ENCODE measurements around the gene LYPD5. TPM values are rescaled to one million over a fixed set of nuclear protein-coding genes. Genes with fewer than 3 reads are reported as not detected.
"Not testable (repeated sequence)": the region's sequence is repeated elsewhere in the genome, so short reads cannot be mapped to it uniquely, and the experiment has no call there.

The LYPD5 gene, protein sequence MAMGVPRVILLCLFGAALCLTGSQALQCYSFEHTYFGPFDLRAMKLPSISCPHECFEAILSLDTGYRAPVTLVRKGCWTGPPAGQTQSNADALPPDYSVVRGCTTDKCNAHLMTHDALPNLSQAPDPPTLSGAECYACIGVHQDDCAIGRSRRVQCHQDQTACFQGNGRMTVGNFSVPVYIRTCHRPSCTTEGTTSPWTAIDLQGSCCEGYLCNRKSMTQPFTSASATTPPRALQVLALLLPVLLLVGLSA
- total RNA-seq (2014; rRNA removed; shearing (Covaris generic)), result 0.24 and 0.59 TPM in 2 replicates

DNA sequence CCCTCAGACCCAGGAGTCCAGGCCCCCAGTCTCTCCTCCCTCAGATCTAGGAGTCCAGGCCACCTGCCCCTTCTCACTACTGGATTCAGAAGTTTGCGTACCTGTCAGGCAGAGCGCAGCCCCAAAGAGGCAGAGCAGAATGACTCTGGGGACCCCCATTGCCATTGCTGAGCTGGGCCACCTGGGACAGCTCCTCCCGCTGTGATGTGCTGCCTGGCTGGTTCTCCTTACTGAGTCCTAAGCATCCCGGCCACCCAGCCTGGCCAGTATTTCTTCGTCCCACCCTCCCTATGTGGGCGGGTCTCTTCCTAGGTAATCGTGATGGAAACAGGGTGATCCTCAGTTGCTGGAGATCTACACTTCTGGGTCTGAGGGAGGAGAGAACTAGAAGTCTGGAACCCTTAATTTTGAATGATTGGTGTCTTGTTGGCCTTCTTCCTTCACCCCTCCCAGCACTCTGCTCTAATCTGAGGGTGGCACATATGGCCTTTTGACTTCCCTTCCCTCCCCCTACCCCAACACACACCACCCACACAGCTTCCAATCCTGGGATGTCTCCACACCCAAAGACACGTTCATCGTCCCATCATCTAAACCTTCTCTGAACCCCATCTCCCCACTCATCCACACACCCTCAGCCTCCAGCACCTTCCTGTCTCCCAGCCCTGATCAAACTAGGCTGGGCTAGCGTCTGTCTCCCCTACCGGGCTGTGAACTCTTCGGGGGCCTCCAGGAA lies at the start of gene LYPD5:
Gene LYPD5 (minus strand): TSS at position 232 of the 736 bp plus-strand sequence. CDS start 67 bp downstream, at position 165.
- DNase-seq (ENCODE audit: low read depth), result no peak

GRCh38 chr19:43848821-43849220 lies 46.6 kb upstream of the LYPD5 start:
- DNase-seq (ENCODE audit: low read depth), result no peak

GRCh38 chr19:43847884-43848283 lies 45.6 kb upstream of the LYPD5 start:
- DNase-seq (ENCODE audit: low read depth), result no peak

DNA sequence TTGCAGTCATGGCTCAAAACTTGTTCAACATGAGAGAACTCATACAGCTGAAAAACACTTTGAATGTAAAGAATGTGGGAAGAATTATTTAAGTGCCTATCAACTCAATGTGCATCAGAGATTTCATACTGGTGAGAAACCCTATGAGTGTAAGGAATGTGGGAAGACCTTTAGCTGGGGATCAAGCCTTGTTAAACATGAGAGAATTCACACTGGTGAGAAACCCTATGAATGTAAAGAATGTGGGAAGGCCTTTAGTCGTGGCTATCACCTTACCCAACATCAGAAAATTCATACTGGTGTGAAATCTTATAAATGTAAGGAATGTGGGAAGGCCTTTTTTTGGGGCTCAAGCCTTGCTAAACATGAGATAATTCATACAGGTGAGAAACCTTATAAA lies 45.0 kb upstream of the LYPD5 start:
- DNase-seq (ENCODE audit: low read depth), result no peak

DNA sequence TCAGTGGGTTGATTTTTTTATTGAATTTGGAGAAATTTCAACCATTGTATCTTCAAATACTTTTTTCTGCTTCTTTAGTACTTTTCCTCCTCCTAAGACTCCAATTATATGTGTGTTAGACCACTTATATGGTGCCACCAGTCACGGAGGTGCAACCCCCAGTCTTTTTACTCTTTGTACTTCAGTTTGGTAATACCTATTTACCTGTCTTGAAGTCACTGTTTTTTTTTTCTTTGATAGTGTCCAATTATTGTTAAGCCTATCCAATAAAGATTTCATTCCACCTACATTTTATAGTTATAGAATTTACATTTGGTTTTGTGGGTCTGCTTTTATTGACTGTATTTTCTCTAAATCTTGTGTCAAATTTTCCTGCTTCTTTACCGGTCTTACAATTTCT lies 39.8 kb upstream of the LYPD5 start:
- no peak for DNase-seq (ENCODE audit: low read depth)

DNA sequence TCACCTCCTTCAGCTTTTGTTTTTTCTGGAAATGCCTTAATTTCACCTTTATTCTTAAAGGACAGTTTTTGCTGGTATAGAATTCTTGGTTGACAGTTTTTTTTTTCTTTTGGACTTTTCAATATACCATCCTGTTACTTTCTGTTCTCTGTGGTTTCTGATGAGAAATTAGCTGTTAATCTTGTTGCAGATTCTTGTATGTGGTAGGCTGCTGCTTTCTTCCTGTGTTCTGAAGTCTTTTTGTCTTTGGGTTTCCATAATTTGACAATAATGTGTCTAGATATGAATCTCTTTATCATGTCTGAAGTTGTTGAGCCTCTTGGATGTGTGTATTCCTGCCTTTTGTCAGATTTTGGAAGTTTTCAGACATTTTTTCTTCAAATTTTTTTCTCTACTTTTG lies 36.9 kb upstream of the LYPD5 start:
- no peak for DNase-seq (ENCODE audit: low read depth)

DNA sequence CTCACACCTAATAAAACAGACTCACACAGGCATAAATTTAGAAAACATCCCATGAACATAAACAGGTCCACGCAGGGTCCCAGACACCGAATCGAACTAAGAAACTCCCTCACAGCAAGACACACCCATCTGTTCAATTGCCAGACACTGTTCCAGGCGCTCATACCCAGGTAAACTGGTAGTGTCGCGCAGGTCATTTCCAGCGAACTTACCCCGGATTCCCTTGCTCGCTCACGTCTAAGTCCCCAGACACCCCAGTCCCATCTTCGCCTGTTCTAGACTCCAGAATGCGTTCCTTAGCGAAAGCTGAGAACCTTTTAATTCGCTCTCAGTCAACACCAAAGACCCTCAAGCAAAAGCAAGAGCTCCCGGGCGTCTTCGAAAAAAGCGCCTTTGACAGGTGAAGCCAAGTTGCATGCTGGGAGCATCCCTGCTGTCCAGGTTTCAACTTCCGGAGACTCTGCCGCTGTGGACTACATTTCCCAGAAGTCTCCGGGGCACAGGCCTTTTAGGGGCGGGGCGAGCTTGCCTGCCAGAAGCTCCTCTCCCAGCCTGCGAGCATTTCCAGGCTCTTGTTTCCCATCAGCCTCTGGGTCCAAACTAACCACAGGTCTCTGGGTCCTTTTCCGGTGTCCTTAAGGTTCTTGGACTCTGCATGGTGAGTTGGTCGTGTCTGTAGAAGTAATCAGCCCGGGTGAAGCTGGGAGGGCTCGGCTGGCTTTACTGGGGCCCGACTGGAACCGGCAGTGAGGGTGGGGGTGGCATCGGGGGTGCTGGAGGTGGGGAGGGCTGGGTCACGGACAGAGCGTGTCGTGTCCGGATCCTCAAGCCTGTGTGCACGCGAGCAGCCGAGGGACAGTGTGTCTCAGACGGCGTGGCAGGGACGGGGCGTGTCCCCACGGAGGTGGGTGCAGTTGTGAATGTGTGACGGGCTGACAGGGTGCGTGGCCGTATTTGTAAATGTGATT lies 24.8 kb upstream of the LYPD5 start, which contains the start of gene ZNF283:
Gene ZNF283 (plus strand): TSS at position 535 of the 968 bp plus-strand sequence. CDS start 6,184 bp downstream, outside the sequence.
- DNase-seq (ENCODE audit: low read depth), result peak; percentile 93

GRCh38 chr19:43824572-43824971 lies 22.3 kb upstream of the LYPD5 start:
- not testable (repeated sequence) for DNase-seq (ENCODE audit: low read depth)

DNA sequence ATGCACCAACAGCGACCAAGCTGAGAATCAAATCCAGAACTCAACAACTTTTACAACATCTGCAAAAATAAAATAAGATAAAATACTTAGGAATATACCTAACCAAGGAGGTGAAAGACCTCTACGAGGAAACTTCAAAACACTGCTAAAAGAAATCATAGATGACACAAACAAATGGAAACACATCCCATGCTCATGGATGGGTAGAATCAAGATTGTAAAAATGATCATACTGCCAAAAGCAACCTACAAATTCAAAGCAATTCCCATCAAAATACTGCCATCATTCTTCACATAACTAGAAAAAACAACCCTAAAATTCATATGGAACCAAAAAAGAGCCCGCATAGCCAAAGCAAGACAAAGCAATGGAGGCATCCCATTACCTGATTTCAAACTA lies 21.6 kb upstream of the LYPD5 start:
- DNase-seq (ENCODE audit: low read depth), result not testable (repeated sequence)

GRCh38 chr19:43820884-43821215 lies 18.6 kb upstream of the LYPD5 start:
- no peak for DNase-seq (ENCODE audit: low read depth)

- no peak for DNase-seq (ENCODE audit: low read depth)
These were observed 18.0 kb upstream of the LYPD5 start for GRCh38 chr19:43820098-43820883.

GRCh38 chr19:43818500-43818899 lies 16.3 kb upstream of the LYPD5 start:
- no peak for DNase-seq (ENCODE audit: low read depth)

GRCh38 chr19:43817454-43817853 lies 15.2 kb upstream of the LYPD5 start:
- not testable (repeated sequence) for DNase-seq (ENCODE audit: low read depth)

- no peak for DNase-seq (ENCODE audit: low read depth)
These were observed 12.6 kb upstream of the LYPD5 start for GRCh38 chr19:43814663-43815352.

DNA sequence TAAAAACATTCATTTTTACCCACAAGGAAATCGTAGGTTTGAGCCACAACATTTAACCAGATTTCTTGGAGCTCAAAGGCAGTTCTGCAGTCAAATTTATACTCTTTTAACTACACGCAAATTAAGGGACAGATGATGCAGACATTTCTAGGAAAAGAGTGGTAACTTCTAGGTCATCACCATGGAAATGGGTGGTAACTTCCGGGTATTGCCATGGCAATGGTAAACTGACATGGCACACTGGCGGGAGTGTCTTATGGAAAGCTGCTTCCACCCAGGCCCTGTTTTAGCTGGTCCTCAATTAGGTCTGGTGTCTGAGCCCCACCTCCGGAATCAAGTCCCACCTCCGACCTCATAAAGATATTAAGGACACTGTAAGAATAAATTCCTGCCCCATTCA lies 10.4 kb upstream of the LYPD5 start:
- no peak for DNase-seq (ENCODE audit: low read depth)

DNA sequence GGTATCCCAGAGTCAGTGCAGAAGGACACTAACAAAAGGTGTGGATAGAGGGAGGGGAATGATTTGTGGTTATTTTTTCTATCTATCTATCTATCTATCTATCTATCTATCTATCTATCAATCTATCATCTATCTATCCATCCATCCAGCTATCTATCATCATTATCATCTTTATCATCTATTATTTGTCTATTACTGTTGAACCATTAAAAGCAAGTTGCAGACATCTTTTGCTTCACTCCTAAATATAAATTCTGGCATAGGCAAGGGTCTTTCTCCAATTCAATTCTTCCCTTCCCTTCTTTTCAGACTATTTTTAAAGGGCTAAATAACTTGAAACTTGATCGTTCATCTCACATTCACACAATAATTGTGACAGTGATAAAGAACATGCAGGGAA lies 10.0 kb upstream of the LYPD5 start:
- no peak for DNase-seq (ENCODE audit: low read depth)

GRCh38 chr19:43811837-43812236 lies 9.6 kb upstream of the LYPD5 start:
- DNase-seq (ENCODE audit: low read depth), result no peak

DNA sequence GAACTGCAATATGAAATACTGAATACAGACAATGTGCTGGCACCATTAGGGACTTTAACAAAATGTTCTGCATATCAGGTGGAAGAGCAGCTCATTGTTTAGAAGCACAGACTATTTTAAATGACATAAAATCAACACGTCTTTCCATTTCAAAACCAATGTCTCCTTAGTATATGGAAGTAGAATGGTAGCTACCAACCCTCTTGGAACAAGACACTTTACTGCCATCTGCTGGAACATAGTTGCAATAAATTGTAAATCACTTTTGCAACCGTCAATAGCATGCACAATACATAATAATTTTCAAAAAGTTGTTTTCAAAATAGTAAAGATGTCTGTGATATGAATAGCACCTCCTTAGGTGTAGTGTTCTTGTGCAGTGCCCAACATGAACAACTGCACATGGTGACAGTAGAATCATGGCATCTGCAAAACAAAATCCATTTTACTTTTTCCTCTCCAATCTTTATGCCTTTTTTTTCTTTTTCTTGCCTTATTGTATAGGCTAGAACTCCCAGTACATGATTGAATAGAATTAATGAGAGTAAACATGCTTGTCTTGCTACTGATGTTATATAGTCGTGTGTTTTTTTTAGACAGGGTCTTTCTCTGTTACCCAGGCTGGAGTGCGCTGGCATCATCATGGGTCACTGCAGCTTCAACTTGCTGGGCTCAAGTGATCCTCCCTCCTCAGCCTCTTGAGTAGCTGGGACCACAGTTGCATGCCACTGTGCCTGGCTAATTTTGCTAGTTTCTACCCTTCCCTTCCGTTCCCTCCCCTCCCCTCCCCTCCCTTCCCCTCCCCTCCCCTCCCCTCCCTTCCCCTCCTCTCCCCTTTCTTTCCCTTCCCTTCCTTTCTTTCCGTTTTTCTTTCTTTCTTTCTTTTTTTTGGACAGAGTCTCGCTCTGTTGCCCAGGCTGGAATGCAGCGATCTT lies 7.8 kb upstream of the LYPD5 start:
- DNase-seq (ENCODE audit: low read depth), result peak; percentile 75

GRCh38 chr19:43807651-43808050 lies 5.4 kb upstream of the LYPD5 start:
- no peak for DNase-seq (ENCODE audit: low read depth)

GRCh38 chr19:43806848-43807247 lies 4.6 kb upstream of the LYPD5 start:
- peak; percentile 67 for DNase-seq (ENCODE audit: low read depth)

Measured in RPMI7951 (cell line).